Mucosa of stomach (tissue), 1 donor: Measurements from ENCODE around the gene P2RY14.
"Not testable (repeated sequence)": the region's sequence is repeated elsewhere in the genome, so short reads cannot be mapped to it uniquely, and the experiment has no call there.

Source experiments
- H3K27me3 ChIP-seq: one replicate; pipeline ENCODE4 v1.7.0; 2013; ENCODE audit warnings: mild to moderate bottlenecking, low read length; ENCODE audit not compliant: control insufficient read depth, insufficient read depth
- H3K36me3 ChIP-seq: one replicate; pipeline ENCODE4 v1.7.0; 2013; ENCODE audit warnings: low read length; ENCODE audit not compliant: control insufficient read depth, insufficient read depth
- H3K4me1 ChIP-seq: one replicate; pipeline ENCODE4 v1.7.0; 2013; ENCODE audit warnings: mild to moderate bottlenecking, low read length; ENCODE audit not compliant: control insufficient read depth, insufficient read depth
- H3K4me3 ChIP-seq: one replicate; pipeline ENCODE4 v1.7.0; 2013; ENCODE audit warnings: low read length
- H3K9ac ChIP-seq: one replicate; pipeline ENCODE4 v1.7.0; 2013; ENCODE audit warnings: mild to moderate bottlenecking, low read length, moderate library complexity
- H3K9me3 ChIP-seq: one replicate; pipeline ENCODE4 v1.7.0; 2013; ENCODE audit warnings: mild to moderate bottlenecking, low read length, moderate library complexity; ENCODE audit not compliant: control insufficient read depth
- donor health status: Pancreatic carcinoma.

The P2RY14 gene

GRCh38 chr3:151275091-151275490 is 3.3 kb downstream of the P2RY14 start:
- no peaks in the 10 kb centered on the region for H3K4me1 ChIP-seq
- no peak overlapping the region for H3K4me3 ChIP-seq
- no peaks in the 10 kb centered on the region for H3K9me3 ChIP-seq
- H3K27me3 ChIP-seq, result no peaks in the 10 kb centered on the region
- no peaks in the 10 kb centered on the region for H3K36me3 ChIP-seq
- no peak overlapping the region for H3K9ac ChIP-seq

- no peak overlapping the region for H3K4me3 ChIP-seq
- no peaks in the 10 kb centered on the region for H3K27me3 ChIP-seq
- H3K4me1 ChIP-seq, result peaks cover 3% of the 10 kb centered on the region
- H3K9ac ChIP-seq, result no peak overlapping the region
- no peaks in the 10 kb centered on the region for H3K36me3 ChIP-seq
- H3K9me3 ChIP-seq, result no peaks in the 10 kb centered on the region
Measured at GRCh38 chr3:151269631-151270030, 8.7 kb downstream of the P2RY14 start.

GRCh38 chr3:151268267-151269235 is 9.8 kb downstream of the P2RY14 start:
- no peak overlapping the region for H3K4me3 ChIP-seq
- no peaks in the 10 kb centered on the region for H3K36me3 ChIP-seq
- no peaks in the 10 kb centered on the region for H3K27me3 ChIP-seq
- H3K9ac ChIP-seq, result no peak overlapping the region
- no peaks in the 10 kb centered on the region for H3K9me3 ChIP-seq
- H3K4me1 ChIP-seq, result peaks cover 6% of the 10 kb centered on the region

GRCh38 chr3:151267066-151267465 is 11.3 kb downstream of the P2RY14 start:
- Histone ChIP-seq H3K4me1 (peaks cover 6% of the 10 kb centered on the region), H3K36me3 (no peaks in the 10 kb centered on the region), H3K9me3 (no peaks in the 10 kb centered on the region), H3K9ac (no peak overlapping the region), H3K27me3 (no peaks in the 10 kb centered on the region), H3K4me3 (no peak overlapping the region)

- Histone ChIP-seq H3K36me3 (no peaks in the 10 kb centered on the region), H3K9ac (no peak overlapping the region), H3K4me1 (peaks cover 6% of the 10 kb centered on the region), H3K27me3 (no peaks in the 10 kb centered on the region), H3K4me3 (no peak overlapping the region), H3K9me3 (no peaks in the 10 kb centered on the region)
Measured at GRCh38 chr3:151265866-151266265, 12.5 kb downstream of the P2RY14 start.

- Histone ChIP-seq H3K4me3 (no peak overlapping the region), H3K9me3 (no peaks in the 10 kb centered on the region), H3K36me3 (no peaks in the 10 kb centered on the region), H3K4me1 (peaks cover 9% of the 10 kb centered on the region), H3K27me3 (no peaks in the 10 kb centered on the region), H3K9ac (no peak overlapping the region)
Measured at GRCh38 chr3:151265166-151265565, 13.2 kb downstream of the P2RY14 start.

- H3K27me3 ChIP-seq, result no peaks in the 10 kb centered on the region
- peaks cover 15% of the 10 kb centered on the region for H3K4me1 ChIP-seq
- no peak overlapping the region for H3K4me3 ChIP-seq
- H3K9ac ChIP-seq, result no peak overlapping the region
- H3K36me3 ChIP-seq, result no peaks in the 10 kb centered on the region
- no peaks in the 10 kb centered on the region for H3K9me3 ChIP-seq
Measured at GRCh38 chr3:151264605-151265004, 13.7 kb downstream of the P2RY14 start.

GRCh38 chr3:151262871-151263525 is 15.3 kb downstream of the P2RY14 start:
- no peak overlapping the region for H3K9ac ChIP-seq
- H3K4me3 ChIP-seq, result no peak overlapping the region
- no peaks in the 10 kb centered on the region for H3K27me3 ChIP-seq
- no peaks in the 10 kb centered on the region for H3K36me3 ChIP-seq
- no peaks in the 10 kb centered on the region for H3K9me3 ChIP-seq
- peaks cover 27% of the 10 kb centered on the region for H3K4me1 ChIP-seq

- Histone ChIP-seq H3K9ac (no peak overlapping the region), H3K27me3 (no peaks in the 10 kb centered on the region), H3K4me3 (no peak overlapping the region), H3K4me1 (peaks cover 44% of the 10 kb centered on the region), H3K9me3 (no peaks in the 10 kb centered on the region), H3K36me3 (no peaks in the 10 kb centered on the region)
Measured at GRCh38 chr3:151259664-151260063, 18.7 kb downstream of the P2RY14 start.

GRCh38 chr3:151256749-151257148 is 21.6 kb downstream of the P2RY14 start:
- Histone ChIP-seq H3K9me3 (no peaks in the 10 kb centered on the region), H3K27me3 (no peaks in the 10 kb centered on the region), H3K9ac (no peak overlapping the region), H3K36me3 (no peaks in the 10 kb centered on the region), H3K4me1 (peaks cover 53% of the 10 kb centered on the region), H3K4me3 (no peak overlapping the region)

- Histone ChIP-seq H3K27me3 (no peaks in the 10 kb centered on the region), H3K9me3 (no peaks in the 10 kb centered on the region), H3K4me3 (no peak overlapping the region), H3K9ac (peak overlapping the region; percentile 40), H3K36me3 (no peaks in the 10 kb centered on the region), H3K4me1 (peaks cover 12% of the 10 kb centered on the region)
Measured at GRCh38 chr3:151248772-151249337, 29.5 kb downstream of the P2RY14 start.

GRCh38 chr3:151242006-151242405 is 36.3 kb downstream of the P2RY14 start:
- H3K4me3 ChIP-seq, H3K9ac ChIP-seq, H3K27me3 ChIP-seq, H3K9me3 ChIP-seq, H3K4me1 ChIP-seq, H3K36me3 ChIP-seq: not testable (repeated sequence)
